H9 (cell line): ENCODE results near the gene RFC4. TPM values are rescaled to one million over a fixed set of nuclear protein-coding genes. Genes with fewer than 3 reads are reported as not detected.

Source experiments
- DNase-seq: peaks from one replicate; pipeline ENCODE4 v3.0.0-alpha.2; 2017
- H2AFZ ChIP-seq: one replicate; pipeline ENCODE4 v1.6.1; 2013; ENCODE audit warnings: mild to moderate bottlenecking, low read length, control low read depth, moderate library complexity
- H2AK5ac ChIP-seq: 2 replicates; pipeline ENCODE4 v1.6.1; 2013; ENCODE audit warnings: low read length, control low read depth, mixed read lengths; ENCODE audit not compliant: insufficient read length
- H2BK120ac ChIP-seq: one replicate; pipeline ENCODE4 v1.6.1; 2013; ENCODE audit warnings: low read depth, mild to moderate bottlenecking, low read length, control low read depth, inconsistent platforms; ENCODE audit not compliant: poor library complexity, severe bottlenecking
- H2BK12ac ChIP-seq: 2 replicates; pipeline ENCODE4 v1.6.1; 2013; ENCODE audit warnings: low read length, control low read depth, mixed read lengths, low read depth; ENCODE audit not compliant: insufficient read length
- H2BK15ac ChIP-seq: 2 replicates; pipeline ENCODE4 v1.6.1; 2013; ENCODE audit warnings: low read depth, low read length, control low read depth
- H2BK20ac ChIP-seq: one replicate; pipeline ENCODE4 v1.6.1; 2013; ENCODE audit warnings: low read depth, mild to moderate bottlenecking, low read length, control low read depth, inconsistent platforms; ENCODE audit not compliant: poor library complexity, severe bottlenecking
- H2BK5ac ChIP-seq: 2 replicates; pipeline ENCODE4 v1.6.1; 2013; ENCODE audit warnings: low read length, control low read depth, mixed read lengths; ENCODE audit not compliant: insufficient read length
- H3K14ac ChIP-seq: 2 replicates; pipeline ENCODE4 v1.6.1; 2013; ENCODE audit warnings: low read length, control low read depth; ENCODE audit not compliant: insufficient read depth
- H3K18ac ChIP-seq: 2 replicates; pipeline ENCODE4 v1.6.1; 2013; ENCODE audit warnings: low read depth, mild to moderate bottlenecking, mixed read lengths, low read length, control low read depth; ENCODE audit not compliant: insufficient read length
- H3K23ac ChIP-seq: 2 replicates; pipeline ENCODE4 v1.6.1; 2013; ENCODE audit warnings: low read length, control low read depth, mixed read lengths, low read depth; ENCODE audit not compliant: insufficient read length
- H3K23me2 ChIP-seq: 2 replicates; pipeline ENCODE4 v1.6.1; 2013; ENCODE audit warnings: low read depth, mild to moderate bottlenecking, mixed read lengths, low read length, control low read depth; ENCODE audit not compliant: insufficient read length, poor library complexity, severe bottlenecking
- H3K27ac ChIP-seq: 2 replicates; pipeline ENCODE4 v1.5.1; 2013; ENCODE audit warnings: low read length, control low read depth, mixed read lengths, low read depth; ENCODE audit not compliant: insufficient read length
- H3K27me3 ChIP-seq: 2 replicates; pipeline ENCODE4 v1.6.1; 2013; ENCODE audit warnings: low read length, control low read depth, inconsistent platforms; ENCODE audit not compliant: insufficient read depth
- H3K4ac ChIP-seq: 2 replicates; pipeline ENCODE4 v1.6.1; 2013; ENCODE audit warnings: low read depth, mild to moderate bottlenecking, control low read depth, inconsistent platforms, low read length, moderate library complexity
- H3K4me1 ChIP-seq: 2 replicates; pipeline ENCODE4 v1.6.1; 2013; ENCODE audit warnings: low read length, control low read depth, inconsistent platforms; ENCODE audit not compliant: insufficient read depth
- H3K4me2 ChIP-seq: 2 replicates; pipeline ENCODE4 v1.6.1; 2013; ENCODE audit warnings: low read length, control low read depth, mixed read lengths; ENCODE audit not compliant: insufficient read length, insufficient read depth
- H3K56ac ChIP-seq: 2 replicates; pipeline ENCODE4 v1.6.1; 2013; ENCODE audit warnings: low read depth, mild to moderate bottlenecking, mixed read lengths, low read length, control low read depth; ENCODE audit not compliant: insufficient read length
- H3K79me1 ChIP-seq: 2 replicates; pipeline ENCODE4 v1.6.1; 2013; ENCODE audit warnings: low read depth, mild to moderate bottlenecking, moderate library complexity, low read length, control low read depth, inconsistent platforms; ENCODE audit not compliant: insufficient read depth, poor library complexity, severe bottlenecking
- H3K79me2 ChIP-seq: 2 replicates; pipeline ENCODE4 v1.6.1; 2013; ENCODE audit warnings: low read length, control low read depth, inconsistent platforms; ENCODE audit not compliant: insufficient read depth
- H3K9ac ChIP-seq: 2 replicates; pipeline ENCODE4 v1.6.1; 2013; ENCODE audit warnings: low read length, control low read depth, mixed read lengths; ENCODE audit not compliant: insufficient read length; ENCODE audit errors: extremely low read depth
- H3K9me3 ChIP-seq: one replicate; pipeline ENCODE4 v1.6.1; 2013; ENCODE audit warnings: low read depth, low read length, inconsistent platforms; ENCODE audit not compliant: control insufficient read depth
- H3T11ph ChIP-seq: one replicate; pipeline ENCODE4 v1.6.1; 2013; ENCODE audit warnings: mild to moderate bottlenecking, low read length, control low read depth, inconsistent platforms
- H4K20me1 ChIP-seq: one replicate; pipeline ENCODE4 v1.6.1; 2013; ENCODE audit not compliant: control insufficient read depth, insufficient read length, insufficient read depth
- H4K5ac ChIP-seq: 2 replicates; pipeline ENCODE4 v1.6.1; 2013; ENCODE audit warnings: low read depth, mild to moderate bottlenecking, mixed read lengths, low read length, control low read depth; ENCODE audit not compliant: insufficient read length
- H4K8ac ChIP-seq: replicated peaks from 2 replicates; pipeline ENCODE4 v1.6.1; 2013; ENCODE audit warnings: low read length, control low read depth, mixed read lengths, low read depth; ENCODE audit not compliant: insufficient read length
- H4K91ac ChIP-seq: 2 replicates; pipeline ENCODE4 v1.6.1; 2013; ENCODE audit warnings: low read depth, mild to moderate bottlenecking, moderate library complexity, mixed read lengths, low read length, control low read depth; ENCODE audit not compliant: insufficient read length
- H3K27ac Mint-ChIP-seq, 3 experiments: 2 replicates in 2 of 3; 3 replicates in 1 of 3; pipeline ENCODE4 v1.8.0; 2020 to 2021; ENCODE audit warnings: mixed read lengths in 3 of 3, mild to moderate bottlenecking in 1 of 3, moderate library complexity in 1 of 3
- H3K27me3 Mint-ChIP-seq: 2 replicates; pipeline ENCODE4 v1.8.0; 2021; ENCODE audit warnings: low read depth, mild to moderate bottlenecking, moderate library complexity, mixed read lengths
- H3K36me3 Mint-ChIP-seq, 3 experiments: 2 replicates in 2 of 3; 3 replicates in 1 of 3; pipeline ENCODE4 v1.8.0; 2020 to 2021; ENCODE audit warnings: low read depth in 3 of 3, mixed read lengths in 3 of 3; ENCODE audit not compliant: insufficient read depth in 1 of 3
- H3K4me1 Mint-ChIP-seq, 2 experiments: 2 replicates each; pipeline ENCODE4 v1.8.0; 2020; ENCODE audit warnings: mixed read lengths in 2 of 2
- H3K4me3 Mint-ChIP-seq, 2 experiments: 2 replicates in 1 of 2; 3 replicates in 1 of 2; pipeline ENCODE4 v1.8.0; 2020 to 2021; ENCODE audit warnings: mild to moderate bottlenecking in 2 of 2, mixed read lengths in 2 of 2, moderate library complexity in 1 of 2
- H3K9me3 Mint-ChIP-seq, 2 experiments: 2 replicates in 1 of 2; 3 replicates in 1 of 2; pipeline ENCODE4 v1.8.0; 2020; ENCODE audit warnings: mild to moderate bottlenecking in 2 of 2, mixed read lengths in 2 of 2, moderate library complexity in 1 of 2
- CTCF ChIP-seq: fragments of 200-600 bp; sonication (generic); conservative IDR thresholded peaks from 3 replicates; pipeline ENCODE4 v1.8.0; 2021; ENCODE audit warnings: antibody characterized with exemption, mild to moderate bottlenecking
- WGBS: extraction: QIAGEN DNeasy Blood & Tissue Kit; methylation state at CpG from one replicate; pipeline ENCODE4 v1.1.7; 2013; ENCODE audit warnings: missing lambda C conversion rate, low lambda C conversion rate, mixed read lengths; ENCODE audit not compliant: insufficient read length; ENCODE audit errors: extremely low coverage; 5-methylcytosine and 5-hydroxymethylcytosine counted together
- total RNA-seq: library from RNA; stranded (reverse); gene quantifications from 2 replicates; pipeline ENCODE4 v1.2.1, GENCODE V29; 2021

Gene RFC4
- total RNA-seq, 1 experiment from 2014 or later, result 108 TPM

GRCh38 chr3:186772281-186772694, 34.0 kb downstream of the RFC4 start:
- Histone ChIP-seq H2AFZ (no peak overlapping the region), H3K9me3 (no peaks in the 10 kb centered on the region), H3K79me1 (no peaks in the 10 kb centered on the region), H3K4me2 (peak overlapping the region; percentile 2), H2BK12ac (no peak overlapping the region), H4K91ac (no peak overlapping the region), H3K18ac (no peak overlapping the region), H2BK120ac (no peak overlapping the region), H3K4me1 (peaks cover 4% of the 10 kb centered on the region; the same call in 1 of the 2 replicates), H3K79me2 (no peaks in the 10 kb centered on the region), H4K8ac (no peak overlapping the region), H3K23ac (no peak overlapping the region), H4K20me1 (no peaks in the 10 kb centered on the region), H3K56ac (no peak overlapping the region), H2AK5ac (no peak overlapping the region), H2BK5ac (no peak overlapping the region), H3K9ac (no peak overlapping the region), H2BK15ac (no peak overlapping the region), H3T11ph (no peak overlapping the region), H3K4ac (no peak overlapping the region), H4K5ac (no peak overlapping the region), H2BK20ac (no peak overlapping the region), H3K27ac (no peak overlapping the region), H3K23me2 (no peaks in the 10 kb centered on the region), H3K14ac (no peak overlapping the region), H3K27me3 (no peaks in the 10 kb centered on the region)
- no peaks in the 10 kb centered on the region; a peak in 1 of 7 replicates for H3K36me3 Mint-ChIP-seq
- peaks cover 0 to 4% of the 10 kb centered on the region in 2 experiments; a peak in 3 of 5 replicates for H3K9me3 Mint-ChIP-seq
- TF ChIP-seq CTCF, result 0 out of 3 replicates have a peak, but pooled peaks have one; percentile 15
- WGBS, result 100% methylated on average over 4 of the region's 26 CpGs
- H3K27ac Mint-ChIP-seq, result no peak overlapping the region; a peak in 1 of 7 replicates
- DNase-seq, result peak; percentile 36
- peak overlapping the region in 1 of 2 experiments; percentile 35; a peak in 2 of 5 replicates for H3K4me3 Mint-ChIP-seq
- peaks cover 18 to 22% of the 10 kb centered on the region in 2 experiments for H3K4me1 Mint-ChIP-seq
- peaks cover 39% of the 10 kb centered on the region for H3K27me3 Mint-ChIP-seq
